ENCODE results near the gene CLCA2.

DNA sequence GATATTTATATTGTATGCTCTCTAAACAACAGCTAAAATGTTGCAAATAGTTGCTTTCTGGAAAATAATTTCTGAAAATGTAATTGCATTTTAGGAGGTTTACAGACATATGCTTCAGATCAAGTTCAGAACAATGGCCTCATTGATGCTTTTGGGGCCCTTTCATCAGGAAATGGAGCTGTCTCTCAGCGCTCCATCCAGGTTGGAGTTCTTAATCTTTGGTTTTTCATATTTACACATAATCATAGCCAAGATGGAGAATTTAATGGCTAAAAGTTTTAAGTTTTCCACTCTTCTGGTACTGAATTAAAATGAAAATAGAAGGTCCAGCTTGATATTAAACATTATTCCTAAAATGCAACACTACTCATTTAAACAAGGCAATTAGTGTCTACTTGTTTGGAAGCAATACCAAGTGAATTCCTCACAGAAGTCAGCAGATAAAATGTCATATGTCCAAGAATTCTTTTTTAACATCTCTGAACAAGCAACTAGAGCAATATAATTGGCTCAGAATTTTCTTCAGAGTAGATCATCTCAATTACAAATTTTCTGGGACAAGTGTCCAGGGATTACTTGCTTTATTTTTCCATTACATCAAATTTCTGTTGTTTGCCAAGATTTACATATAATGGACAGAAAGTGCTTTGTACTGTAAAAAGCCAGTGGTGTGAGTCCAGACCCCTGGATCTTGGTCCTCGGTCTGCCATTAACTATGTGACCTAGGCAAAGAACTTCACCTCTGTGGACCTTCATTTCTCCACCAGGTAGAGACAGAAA is 67.4 kb downstream of the CLCA2 start:
- TF ChIP-seq, protein P1, sequence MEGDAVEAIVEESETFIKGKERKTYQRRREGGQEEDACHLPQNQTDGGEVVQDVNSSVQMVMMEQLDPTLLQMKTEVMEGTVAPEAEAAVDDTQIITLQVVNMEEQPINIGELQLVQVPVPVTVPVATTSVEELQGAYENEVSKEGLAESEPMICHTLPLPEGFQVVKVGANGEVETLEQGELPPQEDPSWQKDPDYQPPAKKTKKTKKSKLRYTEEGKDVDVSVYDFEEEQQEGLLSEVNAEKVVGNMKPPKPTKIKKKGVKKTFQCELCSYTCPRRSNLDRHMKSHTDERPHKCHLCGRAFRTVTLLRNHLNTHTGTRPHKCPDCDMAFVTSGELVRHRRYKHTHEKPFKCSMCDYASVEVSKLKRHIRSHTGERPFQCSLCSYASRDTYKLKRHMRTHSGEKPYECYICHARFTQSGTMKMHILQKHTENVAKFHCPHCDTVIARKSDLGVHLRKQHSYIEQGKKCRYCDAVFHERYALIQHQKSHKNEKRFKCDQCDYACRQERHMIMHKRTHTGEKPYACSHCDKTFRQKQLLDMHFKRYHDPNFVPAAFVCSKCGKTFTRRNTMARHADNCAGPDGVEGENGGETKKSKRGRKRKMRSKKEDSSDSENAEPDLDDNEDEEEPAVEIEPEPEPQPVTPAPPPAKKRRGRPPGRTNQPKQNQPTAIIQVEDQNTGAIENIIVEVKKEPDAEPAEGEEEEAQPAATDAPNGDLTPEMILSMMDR (IDR thresholded peaks at IDR 0.05), result no peak
- no peak for TF ChIP-seq EP300 (IDR thresholded peaks at IDR 0.05)
